Left renal cortex interstitium (tissue), 4 donors: ENCODE measurements around the gene AGGF1. TPM values are rescaled to one million over a fixed set of nuclear protein-coding genes. Genes with fewer than 3 reads are reported as not detected.
"Not testable (repeated sequence)": the region's sequence is repeated elsewhere in the genome, so short reads cannot be mapped to it uniquely, and the experiment has no call there.

ENCODE experiments used
- DNase-seq, 4 donors: peaks; one replicate each; pipeline ENCODE4 v3.0.0-alpha.2; 2013; ENCODE audit warnings: low read depth in 4 of 4, low spot score in 2 of 4, missing footprints in 1 of 4
- polyA plus RNA-seq, 4 donors: library from polyadenylated mRNA; unstranded; fragments of 120-200 nt; gene quantifications; one replicate each; pipeline ENCODE4 v1.2.1, GENCODE V29; 2013; ENCODE audit not compliant: insufficient read length in 4 of 4

The AGGF1 gene
- polyA plus RNA-seq, 4 donors, result 29.3 to 33.6 (median 32.6) TPM

DNA sequence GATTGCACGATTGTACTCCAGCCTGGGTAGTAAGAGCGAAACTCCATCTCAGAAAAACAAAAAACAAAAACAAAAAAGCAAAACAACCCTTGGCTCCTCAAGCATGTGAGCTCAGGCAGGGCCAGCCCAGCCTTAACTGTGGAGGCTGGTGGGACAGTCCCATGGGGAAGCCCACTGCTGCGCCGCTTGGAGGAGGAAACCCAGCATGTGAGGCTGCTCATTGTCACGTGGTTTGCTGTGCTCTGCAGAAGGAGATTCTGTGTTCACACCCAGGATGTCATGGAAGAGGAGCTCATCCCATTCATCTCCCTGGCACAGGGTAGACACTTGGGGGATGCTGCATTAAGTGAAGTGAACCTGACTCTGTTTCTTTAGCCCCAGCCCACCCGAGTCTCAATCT, 52.9 kb downstream of the AGGF1 start:
- DNase-seq, result no peak

- DNase-seq, result no peak
Measured at GRCh38 chr5:77086368-77086688, 56.1 kb downstream of the AGGF1 start.

- peak; percentile 78 to 91 (median 82) for DNase-seq
Measured at GRCh38 chr5:77086689-77087483, 56.7 kb downstream of the AGGF1 start, which contains the start of gene ZBED3. Gene ZBED3 (minus strand): TSS chr5:77087285. CDS start chr5:77077878, 9,407 bp downstream.

GRCh38 chr5:77087484-77088261, 57.5 kb downstream of the AGGF1 start:
- peak in 3 of 4 donors; percentile 48 to 60 (median 48) for DNase-seq

GRCh38 chr5:77095189-77095588, 65.0 kb downstream of the AGGF1 start:
- DNase-seq, result no peak

DNA sequence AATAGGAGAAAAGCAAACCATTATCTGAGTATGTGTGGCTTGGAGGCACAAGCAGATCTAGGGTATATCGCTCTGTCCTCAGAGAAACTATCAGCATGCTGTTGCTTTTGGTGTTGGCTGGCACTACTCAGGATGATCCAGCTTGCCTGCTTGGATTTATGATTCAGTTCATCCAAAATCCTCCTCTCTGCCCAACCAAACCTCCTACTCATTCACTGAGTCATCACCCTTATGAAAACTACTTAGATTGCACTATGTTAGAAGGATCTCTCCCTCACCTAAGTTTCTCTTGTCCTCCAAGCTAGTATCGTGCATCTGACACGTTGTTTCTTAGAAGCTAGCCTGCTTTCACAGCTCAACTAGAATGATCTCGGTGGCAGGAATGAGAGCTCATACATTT, 71.1 kb downstream of the AGGF1 start:
- no peak for DNase-seq

- no peak for DNase-seq
Measured at GRCh38 chr5:77102549-77102948, 72.3 kb downstream of the AGGF1 start.

GRCh38 chr5:77103457-77103856, 73.3 kb downstream of the AGGF1 start:
- no peak for DNase-seq

- DNase-seq, result no peak
Measured at GRCh38 chr5:77104813-77105212, 74.6 kb downstream of the AGGF1 start.

DNA sequence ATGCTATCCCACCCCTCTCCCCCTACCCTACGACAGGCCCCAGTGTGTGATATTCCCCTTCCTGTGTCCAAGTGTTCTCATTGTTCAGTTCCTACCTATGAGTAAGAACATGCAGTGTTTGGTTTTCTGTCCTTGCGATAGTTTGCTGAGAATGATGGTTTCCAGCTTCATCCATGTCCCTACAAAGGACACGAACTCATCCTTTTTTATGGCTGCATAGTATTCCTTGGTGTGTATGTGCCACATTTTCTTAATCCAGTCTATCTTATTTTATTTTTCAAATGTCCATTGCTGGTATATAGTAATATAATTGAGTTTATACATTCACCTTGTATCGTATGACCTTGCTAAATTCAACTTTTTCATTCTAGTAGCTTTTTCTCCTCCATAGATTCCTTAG, 76.8 kb downstream of the AGGF1 start:
- DNase-seq, result not testable (repeated sequence)

Other genes starting within 250 kb of the AGGF1 start
- gene F2RL1, start 211.4 kb upstream of the AGGF1 start, polyA plus RNA-seq, result 10 to 100 TPM; 30.3 to 38.5 (median 36.7) TPM
- gene S100Z, start 180.4 kb upstream of the AGGF1 start, polyA plus RNA-seq, result under 1 TPM in 3 of 4 donors, not detected in 1; 0.14 to 0.33 (median 0.27) TPM
- 10 to 100 TPM; 19.2 to 32.8 (median 24.3) TPM for gene CRHBP, start 77.4 kb upstream of the AGGF1 start, polyA plus RNA-seq
- 10 to 100 TPM; 26.1 to 35.8 (median 31.1) TPM for gene ZBED3, start 56.9 kb downstream of the AGGF1 start, polyA plus RNA-seq
- gene PDE8B, start 180.3 kb downstream of the AGGF1 start, polyA plus RNA-seq, result 1 to 10 TPM; 4.0 to 8.0 (median 5.9) TPM